Muscle of arm (tissue), 12 donors: ENCODE measurements around the gene RNF223. TPM values are rescaled to one million over a fixed set of nuclear protein-coding genes. Genes with fewer than 3 reads are reported as not detected.
"Not testable (repeated sequence)": the region's sequence is repeated elsewhere in the genome, so short reads cannot be mapped to it uniquely, and the experiment has no call there.

Source experiments
- DNase-seq: peaks from one replicate; pipeline ENCODE4 v3.0.0-alpha.2; 2013
- polyA plus RNA-seq, 12 donors: library from polyadenylated mRNA; unstranded; fragments of 120-200 nt; gene quantifications; one replicate each; pipeline ENCODE4 v1.2.1, GENCODE V29; 2013; ENCODE audit not compliant: insufficient read length in 12 of 12

Gene RNF223
- polyA plus RNA-seq, 12 donors, result 0.09 to 0.43 (median 0.13) TPM; not detected in 7

DNA sequence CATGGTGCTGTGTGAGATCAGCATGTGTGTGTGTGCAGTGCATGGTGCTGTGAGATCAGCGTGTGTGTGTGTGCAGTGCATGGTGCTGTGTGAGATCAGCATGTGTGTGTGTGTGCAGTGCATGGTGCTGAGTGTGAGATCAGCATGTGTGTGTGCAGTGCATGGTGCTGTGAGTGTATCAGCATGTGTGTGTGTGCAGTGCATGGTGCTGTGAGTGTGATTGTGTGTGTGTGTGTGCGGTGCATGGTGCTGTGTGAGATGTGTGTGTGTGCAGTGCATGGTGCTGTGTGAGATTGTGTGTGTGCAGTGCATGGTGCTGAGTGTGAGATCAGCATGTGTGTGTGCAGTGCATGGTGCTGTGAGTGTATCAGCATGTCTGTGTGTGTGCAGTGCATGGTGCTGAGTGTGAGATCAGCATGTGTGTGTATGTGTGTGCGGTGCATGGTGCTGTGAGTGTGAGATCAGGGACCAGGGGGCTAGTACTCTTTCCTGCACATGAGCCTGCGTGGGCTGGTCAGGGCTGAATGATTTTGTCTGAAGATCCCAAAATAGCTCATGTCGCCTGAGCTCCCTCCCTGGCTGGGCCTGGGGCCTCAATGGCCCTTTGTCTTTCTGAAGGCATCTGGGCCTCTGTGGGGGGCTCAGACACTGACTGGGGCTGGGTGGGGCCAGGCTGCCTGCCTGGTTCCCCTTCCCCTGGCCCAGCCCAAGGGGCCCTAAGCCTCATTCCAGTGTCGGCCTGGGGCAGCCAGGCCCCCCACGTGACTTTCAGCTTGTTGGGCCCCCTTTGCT is 43.0 kb downstream of the RNF223 start:
- DNase-seq, result not testable (repeated sequence)

DNA sequence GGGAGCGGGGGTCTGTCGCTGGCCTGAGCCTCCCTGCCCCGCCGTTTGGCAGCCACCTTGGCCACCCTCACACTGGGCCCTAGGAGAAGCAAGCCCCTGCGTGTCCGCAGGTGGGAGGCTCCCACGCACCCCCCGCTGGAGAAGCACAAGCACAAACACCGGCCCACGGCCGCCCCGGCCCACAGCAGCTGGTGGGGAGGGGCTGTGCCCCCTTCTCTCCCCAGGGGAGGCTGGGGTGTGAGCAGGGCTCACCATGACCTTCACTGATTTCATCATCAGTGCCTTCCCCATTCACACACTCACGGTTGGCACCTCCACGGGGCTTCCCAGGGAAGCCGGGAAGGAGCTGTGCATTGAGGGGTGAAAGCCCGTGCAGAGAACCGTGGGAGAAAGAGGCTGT is 46.3 kb downstream of the RNF223 start:
- DNase-seq, result no peak

DNA sequence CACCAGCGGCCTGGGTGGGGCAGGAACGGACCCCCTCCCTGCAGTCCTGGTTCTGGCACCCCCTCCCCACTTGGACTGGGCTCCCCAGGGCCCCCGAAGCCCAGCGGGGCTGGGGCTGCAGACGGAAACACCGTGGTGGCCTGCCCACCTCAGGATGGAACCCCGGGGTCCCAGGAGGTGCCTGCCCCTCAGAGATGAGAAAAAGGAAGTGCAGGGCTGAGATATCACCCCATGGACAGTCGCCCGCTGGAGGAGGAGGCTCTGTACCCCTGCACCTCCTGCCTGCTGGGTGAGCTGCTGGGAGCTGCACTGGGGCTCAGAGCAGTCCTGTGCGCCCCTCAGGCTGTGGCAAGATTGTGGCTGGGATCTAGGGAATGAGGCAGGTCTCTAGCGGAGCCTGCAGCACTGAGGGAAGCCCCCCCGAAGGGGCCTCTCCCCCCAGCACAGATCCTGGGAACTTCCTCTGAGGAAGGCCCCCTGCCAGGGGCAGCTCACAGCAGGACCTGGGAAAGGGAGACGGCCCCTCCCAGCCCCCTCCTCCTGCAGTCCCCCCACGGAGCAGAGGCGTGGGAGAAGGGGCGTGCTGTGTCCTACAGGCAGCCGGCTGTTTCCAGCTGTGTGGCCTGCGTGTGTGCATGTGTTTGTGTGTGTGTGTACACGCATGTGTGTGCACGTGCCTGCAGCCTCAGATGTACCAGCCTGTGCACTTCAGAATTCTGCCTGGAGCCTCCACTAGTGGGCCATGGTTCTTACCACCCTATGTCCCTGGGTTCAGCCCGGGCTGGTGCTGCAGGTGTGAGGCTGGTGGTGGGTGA is 47.3 kb downstream of the RNF223 start:
- DNase-seq, result no peak

DNA sequence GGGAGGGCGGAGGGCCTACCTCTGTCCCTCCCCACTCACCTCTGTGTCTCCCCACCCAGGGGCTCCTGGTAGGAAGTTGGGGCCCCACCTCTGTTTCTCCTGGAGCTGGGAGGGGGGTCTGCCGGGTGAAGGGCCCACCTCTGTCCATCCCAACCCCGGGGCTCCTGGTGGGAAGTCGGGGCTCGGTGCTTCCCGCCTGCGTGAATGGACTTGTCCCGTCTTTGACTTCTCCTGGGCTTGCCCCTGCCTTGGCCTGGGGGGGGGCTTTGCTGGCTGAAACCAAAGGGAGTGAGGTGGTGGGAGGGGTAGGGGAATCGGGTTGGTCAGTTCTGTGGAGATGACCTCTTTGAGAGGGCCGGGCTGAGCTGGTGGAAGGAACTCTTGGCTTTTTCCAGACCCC is 48.4 kb downstream of the RNF223 start:
- no peak for DNase-seq

DNA sequence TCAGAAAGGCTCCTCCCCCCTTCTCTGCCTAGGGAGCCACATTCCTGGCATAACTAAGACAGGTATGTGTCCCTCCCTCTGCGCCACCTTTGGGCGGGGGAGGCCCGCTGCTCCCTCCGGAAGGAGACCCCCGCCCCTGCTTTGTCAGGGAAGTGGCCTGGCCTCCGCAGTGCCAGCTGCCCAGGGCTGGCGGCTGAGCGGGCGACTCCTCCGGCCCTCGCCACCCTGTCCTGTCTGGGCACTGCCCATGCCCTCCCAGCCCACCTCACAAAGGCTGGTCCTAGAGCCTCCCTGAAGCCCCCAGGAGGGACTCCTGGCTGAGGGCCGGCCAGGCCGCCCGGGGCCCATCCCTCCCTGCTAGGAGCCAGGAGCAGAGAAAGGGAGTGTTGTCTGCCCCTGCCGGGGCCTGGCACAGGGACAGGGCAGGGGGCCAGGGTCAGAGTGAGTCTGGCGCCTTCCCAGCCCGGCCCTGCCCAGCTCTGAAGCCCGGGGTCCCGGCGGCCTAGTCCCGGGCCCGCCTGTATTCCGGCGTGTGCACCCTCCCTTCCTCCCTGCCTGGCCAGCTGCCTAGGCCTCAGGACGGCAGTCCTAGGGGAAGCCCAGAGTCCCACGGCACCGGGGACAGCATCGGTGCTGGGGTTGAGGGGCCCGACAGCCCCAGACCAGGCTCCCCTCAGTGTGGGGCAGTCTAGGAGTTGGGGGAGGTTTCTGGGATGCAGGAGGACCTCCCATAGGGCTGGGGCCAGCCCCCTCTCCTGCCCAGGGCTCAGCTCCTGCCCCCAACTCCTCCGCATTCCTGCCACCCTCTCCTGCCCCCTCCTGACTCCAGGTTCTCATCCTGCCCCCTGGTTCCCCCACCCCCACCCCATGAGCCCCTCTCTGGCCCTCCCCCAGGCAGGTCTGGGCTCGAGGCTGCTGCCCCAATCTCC is 49.1 kb downstream of the RNF223 start:
- DNase-seq, result no peak

DNA sequence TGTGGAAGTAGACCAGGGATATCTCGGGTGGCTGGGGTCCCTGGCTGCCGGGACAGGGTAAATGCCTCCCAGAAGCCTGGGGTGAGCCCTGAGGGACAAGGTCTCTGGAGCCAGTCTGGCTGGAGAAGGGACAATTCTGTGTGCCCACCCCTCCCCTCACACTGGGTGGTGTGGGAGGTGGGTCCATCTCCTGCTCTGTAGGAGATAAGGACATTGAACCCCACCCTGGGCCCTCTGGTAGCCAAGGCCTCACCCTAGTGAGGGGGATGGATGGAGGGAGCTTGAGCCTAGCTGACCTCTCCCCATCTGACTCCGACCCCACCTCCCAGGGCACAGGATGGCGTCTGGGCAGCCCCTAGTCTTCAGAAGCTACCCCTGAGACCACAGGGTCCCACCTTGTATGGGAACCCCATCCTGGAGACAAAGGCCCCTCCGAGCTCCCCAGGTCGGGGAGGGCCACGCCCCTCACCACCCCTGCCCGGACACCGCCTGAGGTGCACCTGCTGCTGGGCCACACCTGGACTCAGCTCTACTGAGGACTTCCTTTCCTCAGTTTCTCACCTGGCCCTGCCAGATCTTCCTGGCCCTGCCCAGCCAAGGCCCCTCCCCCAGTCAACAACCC is 49.8 kb downstream of the RNF223 start:
- no peak for DNase-seq

DNA sequence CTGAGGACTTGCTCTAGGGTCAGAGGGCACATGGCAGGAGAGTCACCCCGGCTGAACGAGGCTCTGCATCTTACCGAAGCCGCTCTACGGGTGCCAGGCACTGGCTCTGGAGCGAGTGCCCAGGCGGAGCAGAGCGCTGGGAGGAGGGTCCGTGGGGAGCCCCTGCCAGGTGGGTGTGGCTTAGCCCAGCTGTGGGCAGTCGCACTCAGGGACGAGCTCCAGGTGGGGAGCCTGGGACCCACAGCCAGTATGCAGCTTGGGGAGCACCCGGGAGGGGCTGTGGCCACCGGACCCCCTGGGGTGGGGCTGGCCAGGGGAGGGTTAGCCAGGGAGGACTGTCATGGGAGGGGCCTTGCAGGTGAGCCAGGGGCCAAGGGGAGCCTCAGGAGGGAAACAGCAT is 50.4 kb downstream of the RNF223 start:
- DNase-seq, result no peak

DNA sequence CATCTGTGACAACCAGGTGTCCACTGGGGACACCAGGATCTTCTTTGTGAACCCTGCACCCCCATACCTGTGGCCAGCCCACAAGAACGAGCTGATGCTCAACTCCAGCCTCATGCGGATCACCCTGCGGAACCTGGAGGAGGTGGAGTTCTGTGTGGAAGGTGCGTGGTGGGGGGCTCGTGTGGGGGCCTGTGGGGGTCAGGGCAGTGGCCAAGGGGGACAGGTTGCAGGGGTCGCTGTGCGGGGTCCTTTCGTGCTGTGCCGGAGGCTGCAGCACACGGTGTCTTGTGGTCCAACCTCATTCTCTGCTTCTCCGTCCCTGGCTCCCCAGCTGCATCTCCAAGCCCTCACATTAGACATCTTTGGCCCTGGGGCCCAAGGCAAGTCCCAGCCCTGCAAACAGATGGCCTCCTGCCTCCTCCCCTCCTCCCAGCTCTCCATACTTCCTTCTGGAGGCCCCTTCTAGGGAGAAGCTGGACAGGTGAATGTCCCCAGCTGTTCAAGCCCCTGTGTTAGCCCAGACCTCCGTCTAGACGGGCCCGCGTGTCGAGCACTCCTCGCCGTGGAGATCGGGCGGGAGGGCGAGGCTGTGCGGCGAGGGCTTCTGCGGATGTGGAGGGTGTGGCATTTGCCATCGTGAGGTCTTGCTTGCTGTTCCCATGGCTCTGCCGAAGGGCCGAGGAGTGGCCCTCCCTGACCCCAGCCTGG is 51.6 kb downstream of the RNF223 start:
- DNase-seq, result no peak

DNA sequence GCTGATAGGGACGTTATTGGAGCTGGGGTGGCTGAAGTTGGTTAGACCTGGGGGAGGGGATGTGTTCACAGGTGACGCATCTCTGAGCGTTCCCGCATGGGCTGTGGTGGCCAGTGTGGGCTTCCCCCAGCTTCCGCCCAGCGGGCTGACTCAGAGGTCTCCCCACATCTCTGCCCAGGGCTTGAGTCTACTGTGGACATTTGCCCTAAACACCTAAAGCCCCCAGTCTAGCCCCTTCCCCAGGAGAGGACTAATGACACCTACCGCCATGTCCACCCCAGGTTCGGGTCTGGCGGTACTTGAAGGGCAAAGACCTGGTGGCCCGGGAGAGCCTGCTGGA is 52.2 kb downstream of the RNF223 start:
- DNase-seq, result no peak

DNA sequence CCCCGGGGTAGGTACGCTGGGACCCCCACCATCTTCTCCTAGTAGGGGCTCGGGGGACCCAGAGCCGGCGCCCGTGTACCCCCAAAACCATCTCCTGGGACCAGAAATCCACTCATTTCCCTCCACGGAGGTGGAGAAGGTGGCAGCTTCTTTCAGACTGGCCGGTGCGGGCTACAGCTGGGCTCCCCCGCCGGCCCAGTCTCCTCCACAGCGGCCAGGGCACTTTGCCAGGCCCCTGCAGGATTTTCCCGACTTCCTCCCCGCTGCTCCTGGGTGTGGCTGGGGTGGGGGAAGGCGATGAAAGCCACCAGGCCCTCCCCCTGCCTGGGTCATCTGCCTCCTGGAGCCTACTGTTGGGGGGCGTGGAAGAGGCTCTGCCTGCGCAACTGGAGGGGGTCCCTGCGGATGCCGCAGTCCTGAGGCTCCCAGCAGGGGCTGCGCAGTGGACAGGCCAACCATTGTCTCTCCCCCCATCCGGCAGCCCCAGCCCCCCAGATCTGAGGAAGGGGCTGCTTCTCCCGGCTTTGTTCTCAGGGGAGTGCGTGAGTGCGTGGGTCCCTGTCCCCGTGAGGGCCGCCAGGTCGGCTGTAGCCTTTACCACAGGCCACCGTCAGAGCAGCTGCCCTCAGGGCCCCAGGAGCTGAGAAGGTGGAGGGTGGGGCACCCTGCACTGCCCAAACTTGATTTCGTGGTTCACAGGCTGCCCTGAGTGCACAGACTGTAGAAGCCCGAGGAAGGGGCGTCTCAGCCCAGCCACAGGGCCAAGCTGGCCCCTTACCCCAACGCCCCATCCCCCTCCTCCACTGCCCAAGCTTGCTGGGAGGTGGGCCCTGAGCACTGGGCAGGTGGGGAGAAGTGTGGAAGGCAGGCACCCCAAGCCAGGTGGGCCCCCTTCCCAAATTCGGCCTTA is 52.8 kb downstream of the RNF223 start:
- DNase-seq, result no peak

Other genes starting within 250 kb of the RNF223 start
- gene SAMD11, start 150.4 kb downstream of the RNF223 start, polyA plus RNA-seq, result 10 to 100 TPM in 1 of 12 donors, 1 to 10 TPM in 10, not detected in 1; 2.1 to 23.0 (median 4.0) TPM
- 10 to 100 TPM in 11 of 12 donors, not detected in 1; 30.3 to 46.8 (median 38.0) TPM for gene NOC2L, start 115.0 kb downstream of the RNF223 start, polyA plus RNA-seq
- gene KLHL17, start 113.7 kb downstream of the RNF223 start, polyA plus RNA-seq, result 10 to 100 TPM in 1 of 12 donors, 1 to 10 TPM in 9, not detected in 2; 2.6 to 11.4 (median 4.8) TPM
- gene PLEKHN1, start 107.8 kb downstream of the RNF223 start, polyA plus RNA-seq, result 1 to 10 TPM in 3 of 12 donors, not detected in 9; 1.2 to 6.2 (median 1.4) TPM
- 1 to 10 TPM in 9 of 12 donors, under 1 TPM in 1, not detected in 2; 0.73 to 5.3 (median 1.7) TPM for gene PERM1, start 92.2 kb downstream of the RNF223 start, polyA plus RNA-seq
- 10 to 100 TPM in 7 of 12 donors, 1 to 10 TPM in 4, not detected in 1; 6.4 to 34.3 (median 10.3) TPM for gene HES4, start 74.2 kb downstream of the RNF223 start, polyA plus RNA-seq
- gene ISG15, start 60.8 kb downstream of the RNF223 start, polyA plus RNA-seq, result 10 to 100 TPM in 1 of 12 donors, 1 to 10 TPM in 10, not detected in 1; 5.0 to 28.8 (median 6.8) TPM
- 10 to 100 TPM in 11 of 12 donors, not detected in 1; 26.2 to 84.3 (median 35.7) TPM for gene AGRN, start 54.2 kb downstream of the RNF223 start, polyA plus RNA-seq
- 10 to 100 TPM in 1 of 12 donors, 1 to 10 TPM in 10, not detected in 1; 3.5 to 11.4 (median 5.6) TPM for gene C1orf159, start 41.8 kb upstream of the RNF223 start, polyA plus RNA-seq
- under 1 TPM in 7 of 12 donors, not detected in 5; 0.10 to 0.72 (median 0.33) TPM for gene TTLL10, start 99.6 kb upstream of the RNF223 start, polyA plus RNA-seq
- 1 to 10 TPM in 9 of 12 donors, under 1 TPM in 1, not detected in 2; 0.87 to 4.2 (median 2.6) TPM for gene TNFRSF18, start 132.3 kb upstream of the RNF223 start, polyA plus RNA-seq
- 1 to 10 TPM in 10 of 12 donors, not detected in 2; 1.1 to 2.5 (median 1.7) TPM for gene TNFRSF4, start 139.8 kb upstream of the RNF223 start, polyA plus RNA-seq
- 100 to 1,000 TPM in 2 of 12 donors, 10 to 100 TPM in 9, not detected in 1; 71.1 to 160 (median 81.8) TPM for gene SDF4, start 157.7 kb upstream of the RNF223 start, polyA plus RNA-seq
- 100 to 1,000 TPM in 1 of 12 donors, 10 to 100 TPM in 11; 12.3 to 155 (median 16.1) TPM for gene B3GALT6, start 157.9 kb upstream of the RNF223 start, polyA plus RNA-seq
- 1 to 10 TPM in 10 of 12 donors, not detected in 2; 2.0 to 5.4 (median 2.4) TPM for gene C1QTNF12, start 172.4 kb upstream of the RNF223 start, polyA plus RNA-seq
- gene UBE2J2, start 199.5 kb upstream of the RNF223 start, polyA plus RNA-seq, result 10 to 100 TPM in 11 of 12 donors, not detected in 1; 28.1 to 52.6 (median 37.7) TPM
- 10 to 100 TPM in 1 of 12 donors, 1 to 10 TPM in 10, not detected in 1; 2.4 to 10.0 (median 4.3) TPM for gene SCNN1D, start 206.1 kb upstream of the RNF223 start, polyA plus RNA-seq
- 10 to 100 TPM in 11 of 12 donors, not detected in 1; 27.5 to 88.5 (median 36.2) TPM for gene ACAP3, start 233.6 kb upstream of the RNF223 start, polyA plus RNA-seq
- gene PUSL1, start 234.3 kb upstream of the RNF223 start, polyA plus RNA-seq, result 1 to 10 TPM in 10 of 12 donors, not detected in 2; 3.3 to 8.0 (median 5.2) TPM